Forelimb muscle (tissue), 1 donor: ENCODE measurements around the gene TPCN1. TPM values are rescaled to one million over a fixed set of nuclear protein-coding genes. Genes with fewer than 3 reads are reported as not detected.

Experiments used
- DNase-seq: peaks from one replicate; pipeline ENCODE4 v3.0.0-alpha.2; 2013; ENCODE audit warnings: low read depth
- polyA plus RNA-seq: library from polyadenylated mRNA; unstranded; fragments of 120-200 nt; gene quantifications from one replicate; pipeline ENCODE4 v1.2.1, GENCODE V29; 2013; ENCODE audit not compliant: insufficient read length

TPCN1 gene
- polyA plus RNA-seq, 1 donor: 36.9 TPM

DNA sequence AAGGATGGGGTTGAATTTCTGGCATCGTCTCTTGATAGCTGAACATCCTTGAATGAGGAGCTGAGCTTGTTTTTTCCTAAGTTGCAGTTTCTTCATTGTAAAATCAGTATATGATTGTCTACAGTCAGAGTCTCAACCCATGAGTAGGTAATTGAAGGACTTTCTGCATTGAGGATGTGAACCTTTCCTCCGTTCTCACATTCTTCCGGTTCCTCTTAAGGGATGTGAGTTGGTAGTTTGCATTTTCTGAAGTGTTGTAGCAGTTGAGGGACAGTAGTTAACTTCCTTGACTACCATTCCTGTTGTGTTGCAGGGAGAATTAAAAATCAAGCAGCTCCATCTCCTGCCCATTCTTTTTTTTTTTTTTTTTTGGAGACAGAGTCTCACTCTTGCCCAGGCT lies 19.1 kb downstream of the TPCN1 start:
- no peak for DNase-seq

DNA sequence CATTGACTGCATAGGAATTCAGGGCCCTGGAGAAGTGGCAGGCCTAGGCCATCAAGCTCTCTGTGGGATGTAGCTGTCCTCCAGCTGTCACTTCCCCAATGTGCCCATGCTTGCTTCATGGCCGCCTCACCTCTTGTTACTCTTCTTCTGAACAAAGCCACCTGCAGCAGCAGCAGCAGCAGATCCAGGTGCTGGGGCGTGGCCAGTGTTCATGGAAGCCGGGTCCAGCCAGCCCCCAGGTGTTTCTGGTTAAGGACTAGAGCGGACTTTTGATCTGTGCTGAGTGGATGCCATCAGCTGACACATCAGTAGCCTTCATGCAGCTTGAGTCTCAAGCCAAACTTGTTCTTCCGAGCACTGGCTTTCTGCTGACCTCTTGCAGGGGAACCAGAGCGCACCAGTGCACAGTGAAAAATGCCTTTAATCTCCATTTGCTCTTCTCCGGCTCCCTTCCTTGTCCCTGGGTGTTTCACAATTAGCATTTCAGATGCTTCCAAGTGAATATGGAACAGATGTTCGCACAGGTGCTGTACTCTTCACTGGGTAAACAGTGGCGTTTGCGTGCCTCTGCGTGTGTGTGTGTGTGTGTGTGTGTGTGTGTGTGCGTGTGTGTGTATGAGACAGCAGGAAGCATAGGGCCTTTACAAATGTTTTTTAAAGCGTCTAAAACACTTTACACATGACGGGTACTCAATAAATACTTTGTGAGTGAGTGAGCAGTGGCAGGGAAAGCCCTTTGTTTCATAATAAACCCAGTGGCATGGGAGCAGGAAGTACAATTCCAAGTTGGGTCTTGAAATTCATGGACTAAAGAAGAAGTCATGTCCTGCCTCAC lies 20.1 kb downstream of the TPCN1 start:
- DNase-seq: no peak

DNA sequence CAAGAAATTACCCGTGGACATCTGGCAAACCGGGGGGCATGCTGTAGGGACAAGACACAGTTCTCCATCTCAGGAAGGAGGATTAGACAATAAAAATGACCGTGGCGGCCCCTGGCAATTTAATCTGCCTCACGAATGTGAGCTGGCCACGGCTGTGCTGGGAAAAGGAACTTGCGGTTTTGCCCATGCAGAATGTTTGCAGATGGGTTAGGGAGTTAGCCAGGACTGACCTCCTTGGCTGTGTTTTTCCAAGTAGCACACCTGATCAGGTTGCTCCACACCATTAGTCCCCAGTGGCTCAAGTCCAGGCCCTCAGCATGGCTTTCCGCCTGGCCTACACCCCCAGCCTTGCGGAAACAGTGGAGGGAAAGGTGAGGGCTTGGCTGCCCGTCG lies 20.8 kb downstream of the TPCN1 start:
- DNase-seq: no peak

DNA sequence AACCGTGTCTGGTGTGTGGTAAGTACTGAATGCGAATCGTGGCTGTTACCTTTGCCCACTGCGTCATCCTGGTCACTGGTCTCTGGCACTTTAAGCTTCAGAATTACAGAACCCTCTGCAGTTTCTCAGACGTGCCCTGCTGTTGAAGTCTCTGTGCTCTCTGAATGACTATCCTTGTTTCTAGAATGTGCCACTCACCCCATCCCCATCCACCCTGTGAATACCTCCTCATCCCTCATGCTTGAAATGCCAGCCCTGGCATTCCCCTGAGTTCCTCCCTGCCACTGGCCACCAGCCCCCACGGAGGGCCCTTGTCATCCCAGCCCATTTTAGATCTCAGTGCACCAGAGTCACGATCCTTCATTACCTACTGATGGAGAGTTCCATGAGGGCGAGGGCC lies 21.3 kb downstream of the TPCN1 start:
- DNase-seq: no peak

DNA sequence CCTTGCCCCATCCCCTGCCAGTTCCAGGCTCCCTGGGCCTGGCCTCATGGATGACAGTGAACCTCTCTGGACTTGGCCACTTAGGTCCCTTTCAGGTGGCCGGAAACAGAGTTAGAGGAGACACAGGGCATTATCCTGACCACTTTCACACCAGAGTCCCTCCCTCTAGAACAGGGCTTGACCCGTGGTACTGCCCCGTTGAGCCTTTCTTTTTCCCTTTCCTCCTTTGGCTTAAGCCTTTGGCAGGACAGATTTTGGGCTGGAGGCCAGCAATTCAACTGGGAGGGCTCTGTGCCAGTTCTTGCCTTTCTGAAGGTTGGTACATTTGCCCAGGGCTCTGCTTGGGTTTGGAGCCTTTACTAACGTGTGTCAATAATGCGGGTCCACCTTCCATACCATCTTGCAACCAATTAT lies 22.8 kb downstream of the TPCN1 start:
- no peak for DNase-seq

DNA sequence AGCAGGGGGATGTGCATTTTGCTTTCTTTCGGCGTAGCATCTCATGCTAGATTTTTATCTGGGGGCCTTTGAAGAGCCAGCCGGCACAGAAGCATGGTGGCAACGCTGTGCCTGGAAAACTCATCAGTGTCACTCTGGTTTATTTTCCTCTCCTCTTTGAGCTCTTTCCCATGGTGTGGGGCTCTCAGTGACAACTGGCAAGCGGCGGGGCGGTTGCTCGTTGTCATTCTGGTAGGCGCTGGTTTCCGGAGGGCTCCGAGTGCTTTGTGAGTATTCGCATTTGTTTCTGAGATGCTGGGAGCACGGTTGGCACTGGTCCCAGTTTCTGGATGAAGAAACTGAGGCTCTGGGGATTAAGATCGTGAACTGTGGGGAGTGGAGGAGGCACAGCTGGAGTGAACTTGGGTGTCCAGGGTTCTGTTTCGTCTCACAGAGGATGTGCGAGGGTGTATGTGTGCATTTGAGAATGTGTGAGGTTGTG lies 23.3 kb downstream of the TPCN1 start:
- DNase-seq: no peak

DNA sequence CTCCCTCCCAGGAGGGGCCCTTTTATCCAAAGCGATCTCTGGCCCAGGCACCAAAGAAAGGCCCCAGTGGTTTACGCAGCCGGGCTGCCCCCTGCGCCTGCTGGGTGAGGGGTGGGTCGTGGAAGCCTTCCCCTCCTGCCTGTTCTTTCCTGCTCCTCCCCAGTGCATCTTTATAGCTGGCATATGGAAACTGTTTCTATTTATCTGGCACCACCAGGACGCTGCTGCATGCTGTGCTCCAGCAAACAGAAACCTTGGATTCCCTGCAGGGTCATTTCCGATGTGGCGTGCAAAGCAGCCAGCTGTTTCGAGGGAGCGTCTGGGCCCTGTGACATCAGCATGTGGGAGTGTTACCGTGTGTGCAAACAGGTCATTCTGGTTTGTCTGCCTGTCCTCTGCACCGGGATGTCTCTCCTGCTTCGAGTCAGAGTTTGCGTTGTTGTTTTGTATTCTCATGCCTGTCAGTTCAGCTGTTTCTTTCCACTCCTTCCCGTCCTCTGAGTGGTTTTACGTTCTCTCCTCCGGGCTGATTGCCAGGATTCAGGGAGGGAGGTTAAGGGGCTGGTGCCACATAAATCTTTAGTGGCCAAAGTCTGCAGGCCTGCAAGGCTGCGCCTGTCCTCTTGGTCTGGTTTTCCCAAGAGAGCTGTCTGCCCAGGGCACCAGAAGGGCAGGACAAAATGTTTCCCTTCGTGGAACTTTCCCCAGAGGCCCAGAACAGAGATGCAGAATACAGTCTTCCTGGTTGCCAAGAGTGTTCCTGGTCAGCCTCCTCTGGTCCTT lies 24.6 kb downstream of the TPCN1 start:
- peak; percentile 62 for DNase-seq

DNA sequence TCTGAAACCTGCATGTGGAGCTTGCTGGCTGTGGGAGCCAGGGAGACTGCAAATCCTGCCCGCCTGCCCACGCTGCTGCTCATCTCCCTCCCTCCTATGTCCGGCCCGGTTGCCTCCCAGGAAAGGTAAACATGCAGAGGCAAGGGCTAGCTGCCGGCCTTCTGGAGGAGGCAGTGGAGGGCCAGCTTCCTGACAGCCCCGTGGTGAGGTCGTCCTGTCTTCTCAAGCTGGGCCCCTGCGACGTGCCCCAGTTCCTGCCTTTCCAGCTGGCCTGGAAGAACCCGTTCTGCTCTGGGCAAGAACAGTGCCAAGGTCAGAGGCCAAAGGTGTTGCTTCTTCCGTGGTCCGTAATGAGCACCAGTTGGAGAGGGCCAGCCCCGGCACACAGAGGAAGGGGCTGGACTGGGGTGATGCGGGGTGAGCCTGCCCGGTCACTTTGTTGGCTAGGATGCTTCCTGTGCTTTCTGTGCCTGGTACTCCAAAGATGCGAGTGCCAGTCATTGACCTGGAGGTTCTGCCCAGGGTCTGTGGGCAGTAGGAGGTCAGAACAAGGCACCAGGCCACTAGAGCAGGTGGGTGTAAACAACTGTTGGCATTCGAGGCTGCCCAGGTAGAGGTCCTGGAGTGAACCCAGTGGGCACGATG lies 25.3 kb downstream of the TPCN1 start:
- DNase-seq: no peak

DNA sequence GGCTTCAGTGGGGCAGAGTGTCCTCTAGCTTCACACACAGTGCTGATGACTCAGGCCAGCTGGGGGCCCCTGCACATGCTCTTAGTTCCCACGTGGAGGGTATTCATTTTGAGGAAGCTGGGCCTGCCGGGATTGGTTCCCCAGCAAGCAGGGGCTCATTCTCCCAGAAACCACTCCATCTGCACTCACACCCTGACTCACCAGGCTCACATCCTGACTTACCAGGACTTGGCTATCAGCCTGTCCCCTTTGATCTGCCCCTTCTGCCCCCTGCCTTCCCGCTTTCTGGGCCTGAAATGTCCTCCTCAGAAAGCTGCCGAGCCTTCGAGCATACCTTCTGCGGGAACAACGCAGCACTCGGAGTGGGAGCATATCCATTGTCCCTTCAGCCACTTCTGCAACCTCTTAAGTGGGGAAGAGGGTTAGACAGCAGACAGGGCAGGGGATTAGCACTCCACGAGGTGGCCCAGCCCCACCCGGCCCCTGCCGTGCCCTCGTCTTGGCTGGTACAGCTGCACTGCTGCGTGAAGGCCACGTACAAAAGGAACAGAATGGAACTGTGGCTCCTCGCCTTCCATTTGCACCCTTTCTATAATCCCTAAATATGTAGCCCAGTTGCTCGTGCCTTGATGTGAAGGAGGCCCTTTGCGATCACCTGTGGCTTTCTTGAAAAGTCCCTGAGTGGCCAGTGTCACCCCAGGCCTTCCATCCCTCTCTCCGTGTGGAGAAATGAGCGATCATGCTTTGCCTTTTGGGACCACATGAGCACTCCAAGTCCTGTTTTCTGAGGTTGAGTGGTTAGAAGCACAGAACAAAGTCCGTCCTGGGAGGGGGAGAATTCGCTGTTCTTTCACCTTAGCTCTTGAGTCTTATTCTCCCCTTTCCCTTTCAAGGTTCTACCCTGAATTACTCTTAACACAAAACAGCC lies 26.1 kb downstream of the TPCN1 start:
- no peak for DNase-seq

DNA sequence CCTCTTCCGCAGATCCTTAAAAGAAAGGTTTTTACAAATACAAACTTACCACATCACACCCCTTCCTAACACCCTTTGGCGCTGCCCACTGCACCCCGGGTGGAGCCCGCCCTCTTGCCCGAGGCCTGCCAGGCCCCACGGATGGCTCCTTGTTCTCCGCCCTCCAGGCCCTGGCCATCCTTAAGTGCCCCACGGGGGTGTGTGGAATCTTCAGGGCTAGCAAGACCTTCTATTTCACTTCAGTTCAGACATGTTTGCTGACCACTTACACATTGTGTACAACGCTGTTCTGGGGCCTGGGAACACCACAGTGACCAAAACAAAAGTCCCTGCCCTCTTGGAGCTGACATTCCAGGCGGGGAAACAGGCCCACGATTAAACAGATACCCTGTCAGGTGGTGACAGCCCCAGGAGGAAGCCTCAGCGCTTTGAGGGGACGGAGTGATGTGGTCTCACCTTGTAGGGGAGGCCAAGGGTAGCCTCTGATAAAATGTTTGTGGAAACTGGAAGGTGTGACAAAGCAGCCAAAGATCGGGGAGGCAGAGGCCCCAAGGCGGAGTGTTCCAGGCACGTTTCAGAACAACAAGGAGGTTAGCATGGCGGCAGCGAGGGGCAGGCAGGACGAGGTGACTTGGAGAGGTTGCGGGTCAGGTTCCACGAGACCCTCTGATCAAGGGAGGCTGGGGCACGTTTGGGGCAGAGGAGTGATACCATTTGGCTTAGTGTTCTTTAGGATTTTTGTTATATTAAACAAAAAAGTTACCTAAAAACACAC lies 27.0 kb downstream of the TPCN1 start:
- DNase-seq: no peak

DNA sequence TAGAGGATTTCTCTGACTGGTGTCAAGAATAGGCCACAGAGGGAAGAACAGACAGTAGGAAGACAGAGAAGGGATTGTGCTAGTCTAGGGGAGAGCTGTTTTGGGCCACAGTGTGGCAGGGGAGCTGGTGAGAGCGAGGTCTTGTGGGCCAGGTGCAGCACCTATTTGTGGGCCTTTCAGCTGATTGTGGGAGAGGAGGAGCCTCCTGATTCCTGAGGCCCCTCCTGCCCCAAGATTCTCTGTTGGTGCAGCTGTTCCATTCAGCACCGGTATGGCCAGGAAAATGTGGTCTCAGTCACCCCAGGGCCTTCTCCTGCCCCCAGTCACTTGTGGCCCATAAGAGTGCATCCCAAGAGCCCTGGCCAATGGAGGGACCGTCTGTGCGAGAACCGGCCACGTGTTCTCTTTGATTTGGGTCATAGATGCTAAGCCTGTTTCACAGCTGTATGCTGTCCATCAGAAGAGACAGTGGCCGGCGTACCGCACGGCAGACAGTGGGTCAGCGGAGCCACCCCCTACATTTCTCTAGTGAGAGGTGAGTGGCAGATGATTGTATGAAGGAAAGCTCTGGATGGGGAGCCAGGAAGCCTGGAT lies 27.7 kb downstream of the TPCN1 start:
- no peak for DNase-seq

DNA sequence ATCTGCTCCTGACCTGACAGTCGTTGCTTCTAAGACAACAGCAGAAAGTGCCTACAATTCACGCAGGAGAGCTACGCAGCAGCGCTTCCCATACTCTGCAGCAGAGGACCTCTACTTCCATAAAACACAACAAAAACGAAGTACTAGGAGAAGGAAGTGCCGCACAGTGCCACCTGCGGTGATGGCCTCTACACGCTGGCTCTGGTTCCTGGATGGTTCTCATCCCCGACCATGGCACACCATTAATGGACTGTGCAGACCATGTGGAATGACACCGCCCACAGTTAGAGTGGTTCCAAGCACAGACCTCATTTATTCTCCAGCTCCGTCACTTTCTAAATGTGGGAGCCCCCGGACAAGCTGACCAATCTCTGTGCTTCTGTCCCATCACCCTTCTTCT lies 28.3 kb downstream of the TPCN1 start:
- no peak for DNase-seq

DNA sequence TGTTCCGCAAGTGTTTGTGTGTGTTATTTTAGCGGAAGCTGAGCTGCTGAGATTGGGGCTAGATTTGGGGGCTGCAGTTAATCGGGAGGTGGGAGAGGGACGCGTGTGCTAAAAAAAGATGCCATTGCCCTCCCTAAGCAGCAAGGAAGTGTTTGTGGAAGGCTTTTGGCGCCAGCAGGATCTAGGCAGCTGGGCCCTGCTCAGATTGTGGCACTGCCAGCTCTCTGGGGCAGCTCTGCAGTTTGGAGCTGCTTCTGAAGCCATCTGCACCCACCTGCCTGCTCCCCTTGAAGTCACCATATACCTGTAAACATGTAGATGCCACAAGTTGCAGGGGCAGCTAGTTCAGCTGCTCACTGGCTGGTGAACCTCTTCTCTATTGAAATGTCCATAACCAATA lies 28.8 kb downstream of the TPCN1 start:
- no peak for DNase-seq

DNA sequence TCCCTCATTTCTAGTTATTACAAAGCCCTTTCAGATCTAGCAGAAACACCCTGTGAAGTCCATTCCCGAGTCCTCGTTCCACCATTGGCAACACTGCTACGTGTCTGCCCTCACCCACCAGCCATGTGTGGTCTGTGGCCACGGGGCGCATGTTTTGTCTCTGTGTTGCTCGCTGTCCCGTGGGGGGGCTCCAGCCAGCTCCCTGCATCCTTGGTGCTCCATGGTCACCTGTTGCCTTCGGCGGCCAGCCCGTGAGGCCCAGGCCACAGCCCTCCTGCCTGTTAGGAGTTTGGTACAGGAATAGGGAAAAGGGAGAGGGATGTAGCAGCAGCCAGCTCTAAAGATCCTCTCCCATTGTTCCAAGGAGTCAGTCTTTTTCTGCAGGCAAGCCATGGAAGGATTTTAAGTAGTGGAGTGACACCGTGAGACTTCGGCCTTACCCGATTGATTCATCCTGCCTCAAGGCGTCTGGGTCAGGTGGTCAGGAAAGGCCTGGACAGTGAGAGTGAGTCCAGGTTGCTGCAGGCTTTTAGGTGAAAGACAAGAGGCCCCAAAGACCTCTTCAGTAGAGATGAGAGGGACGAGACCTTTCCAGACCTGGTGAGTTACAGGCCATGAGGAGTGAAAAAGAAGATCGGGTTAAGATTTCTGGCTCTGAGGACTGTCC lies 30.3 kb downstream of the TPCN1 start:
- DNase-seq: no peak

DNA sequence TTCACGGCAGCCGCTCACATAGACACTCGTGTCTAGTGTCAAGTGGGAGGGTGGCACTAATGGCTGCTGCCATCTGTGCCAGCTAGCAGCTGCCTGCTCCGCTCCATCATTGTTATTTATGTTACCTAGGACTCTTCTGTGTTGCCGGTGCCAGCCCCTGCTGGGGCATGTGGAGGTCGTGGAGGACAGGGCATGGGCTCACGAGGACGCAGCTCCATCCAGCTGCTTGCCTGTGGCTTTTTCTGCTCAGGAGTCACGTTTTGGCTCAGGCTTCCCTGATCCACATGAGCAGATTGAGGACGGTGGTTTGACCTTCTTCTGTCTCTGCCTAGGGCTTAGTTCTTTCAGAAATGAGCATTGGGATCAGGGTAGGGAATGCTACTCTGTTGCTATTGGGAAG lies 31.2 kb downstream of the TPCN1 start:
- DNase-seq: no peak

DNA sequence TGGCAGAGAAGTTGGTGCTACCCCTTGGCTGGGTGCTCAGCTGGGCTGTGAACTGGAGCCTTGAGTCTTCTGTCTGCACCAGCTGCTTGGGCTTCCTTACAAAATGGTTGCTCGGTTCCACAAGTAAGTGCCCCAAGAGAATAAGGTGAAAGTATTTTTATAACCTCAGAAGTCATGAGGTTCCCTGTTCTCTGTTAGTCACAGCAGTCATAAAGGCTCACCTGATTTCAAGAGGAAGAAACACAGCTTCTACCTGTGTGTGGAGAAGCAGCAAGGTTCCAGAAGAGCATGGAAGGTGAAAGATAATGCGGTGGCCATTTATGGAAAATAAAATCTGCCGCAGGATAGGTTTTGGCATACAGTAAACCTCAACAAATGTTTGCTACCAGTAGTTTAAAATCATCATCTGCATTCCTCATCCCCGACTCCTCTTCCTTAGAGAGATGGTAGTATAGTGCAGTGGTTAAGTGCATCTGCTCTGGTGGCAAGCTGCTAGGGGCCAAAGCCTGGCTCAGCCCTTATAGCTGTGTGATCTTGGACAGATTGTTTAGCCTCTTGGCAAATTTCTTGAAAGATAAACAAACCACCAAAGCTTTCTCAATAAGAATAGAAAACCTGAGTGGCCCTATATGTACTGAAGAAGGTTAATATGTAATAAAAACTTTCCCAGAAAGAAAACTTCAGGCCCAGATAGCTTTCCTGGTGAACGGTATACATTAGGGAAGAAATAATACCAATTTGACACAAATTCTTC lies 32.4 kb downstream of the TPCN1 start:
- no peak for DNase-seq

DNA sequence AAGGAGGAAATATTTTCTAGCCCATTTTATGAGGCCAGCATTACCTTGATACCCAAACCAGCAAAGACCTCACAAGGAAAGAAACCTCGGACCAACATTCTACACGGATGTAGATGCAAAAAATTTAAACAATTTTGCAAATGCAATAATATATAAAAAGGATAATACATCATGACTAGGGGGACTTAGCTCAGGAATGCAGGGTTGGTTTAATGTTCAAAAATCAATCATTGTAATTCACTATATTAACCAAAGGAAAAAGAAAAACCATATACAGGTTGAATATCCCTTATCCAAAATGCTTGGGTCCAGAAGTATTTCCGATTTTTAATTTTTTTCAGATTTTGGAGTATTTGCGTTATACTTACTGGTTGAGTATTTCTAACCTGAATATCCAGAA lies 33.0 kb downstream of the TPCN1 start:
- DNase-seq: no peak

DNA sequence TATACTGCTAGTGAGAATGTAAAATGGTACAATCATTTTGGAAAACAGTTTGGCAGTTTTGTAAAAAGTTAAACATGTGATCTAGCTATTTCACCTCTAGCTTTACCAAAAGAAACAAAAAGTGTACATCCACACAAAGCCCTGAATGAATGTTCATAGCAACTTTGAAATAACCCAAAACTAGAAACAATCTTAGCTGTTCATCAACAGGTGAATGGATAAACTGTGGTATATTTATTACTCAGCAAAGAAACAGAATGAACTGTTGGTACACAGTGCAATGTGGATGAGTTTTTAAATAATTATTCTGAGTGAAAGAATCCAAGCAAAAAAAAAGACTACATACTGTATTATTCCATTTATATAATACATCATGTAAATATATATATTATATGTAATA lies 36.3 kb downstream of the TPCN1 start:
- no peak for DNase-seq

DNA sequence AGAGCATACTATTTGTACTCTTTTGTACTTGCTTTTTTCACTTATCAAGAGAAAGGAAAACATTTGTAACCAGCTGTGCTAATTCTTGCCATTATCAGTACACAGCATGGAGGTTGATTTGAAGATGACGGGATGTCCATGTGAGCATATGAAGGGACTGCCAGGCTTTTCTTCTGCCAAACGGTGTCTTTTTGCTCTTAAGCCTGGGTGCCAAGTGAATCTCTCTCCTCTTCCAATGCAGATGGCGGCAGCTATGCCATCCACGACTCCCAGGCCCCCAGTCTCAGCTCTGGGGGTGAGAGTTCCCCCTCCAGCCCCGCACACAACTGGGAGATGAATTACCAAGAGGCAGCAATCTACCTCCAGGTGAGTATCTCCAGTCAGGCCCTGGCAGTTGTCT lies 38.9 kb downstream of the TPCN1 start:
- DNase-seq: no peak
